ENCODE data around the gene HCFC2. TPM values are rescaled to one million over a fixed set of nuclear protein-coding genes. Genes with fewer than 3 reads are reported as not detected.

HCFC2 gene
- total RNA-seq, 1 donor from 2014 or later, result 10.3 TPM

DNA sequence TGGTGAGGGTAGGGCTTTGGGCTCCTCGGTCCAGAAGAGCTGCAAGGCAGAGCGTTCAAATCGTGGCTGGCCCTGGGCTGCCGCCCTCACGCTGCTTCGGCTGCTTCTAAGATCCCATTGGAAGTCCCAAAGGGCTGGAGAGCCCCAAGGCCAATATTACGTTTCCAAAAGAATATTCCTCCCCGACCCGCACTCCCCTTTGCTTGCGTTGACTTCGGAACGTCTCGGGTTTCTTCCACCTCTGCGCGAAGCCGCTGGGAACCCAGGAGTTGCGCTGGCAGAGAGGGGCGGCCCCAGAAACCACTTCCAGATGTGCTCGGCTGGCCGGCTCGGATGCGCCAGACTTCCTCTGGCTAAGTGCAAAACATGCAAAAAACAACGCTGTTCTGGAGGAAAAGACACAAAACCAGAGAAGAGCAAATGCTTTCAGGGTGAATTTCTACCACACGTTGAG lies 14.4 kb upstream of the HCFC2 start, which contains the start of gene GLT8D2:
GLT8D2 (minus strand) TSS at position 285 of the 454 bp plus-strand sequence. CDS start 30,539 bp downstream, outside the sequence.
- FAIRE-seq, result no peak
- H3K4me1 Mint-ChIP-seq (ENCODE audit: low read depth, unreplicated experiment), result peaks cover 16% of the 10 kb centered on the region
- peak within 1 kb of the TSS; percentile 92 for H3K4me2 ChIP-seq (ENCODE audit: low read length)
- H3K36me3 Mint-ChIP-seq (ENCODE audit: low read depth, unreplicated experiment), result no peaks in the 10 kb centered on the region
- TF ChIP-seq, protein P1, sequence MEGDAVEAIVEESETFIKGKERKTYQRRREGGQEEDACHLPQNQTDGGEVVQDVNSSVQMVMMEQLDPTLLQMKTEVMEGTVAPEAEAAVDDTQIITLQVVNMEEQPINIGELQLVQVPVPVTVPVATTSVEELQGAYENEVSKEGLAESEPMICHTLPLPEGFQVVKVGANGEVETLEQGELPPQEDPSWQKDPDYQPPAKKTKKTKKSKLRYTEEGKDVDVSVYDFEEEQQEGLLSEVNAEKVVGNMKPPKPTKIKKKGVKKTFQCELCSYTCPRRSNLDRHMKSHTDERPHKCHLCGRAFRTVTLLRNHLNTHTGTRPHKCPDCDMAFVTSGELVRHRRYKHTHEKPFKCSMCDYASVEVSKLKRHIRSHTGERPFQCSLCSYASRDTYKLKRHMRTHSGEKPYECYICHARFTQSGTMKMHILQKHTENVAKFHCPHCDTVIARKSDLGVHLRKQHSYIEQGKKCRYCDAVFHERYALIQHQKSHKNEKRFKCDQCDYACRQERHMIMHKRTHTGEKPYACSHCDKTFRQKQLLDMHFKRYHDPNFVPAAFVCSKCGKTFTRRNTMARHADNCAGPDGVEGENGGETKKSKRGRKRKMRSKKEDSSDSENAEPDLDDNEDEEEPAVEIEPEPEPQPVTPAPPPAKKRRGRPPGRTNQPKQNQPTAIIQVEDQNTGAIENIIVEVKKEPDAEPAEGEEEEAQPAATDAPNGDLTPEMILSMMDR (IDR thresholded peaks at IDR 0.05; ENCODE audit: insufficient read depth, low read depth, low read length), result no peak
- TF ChIP-seq EZH2 (IDR thresholded peaks at IDR 0.05; ENCODE audit: insufficient read depth, low read length), result no peak
- peaks cover 15% of the 10 kb centered on the region for H3K4me1 ChIP-seq (ENCODE audit: insufficient read depth, low read length)
- peaks cover 4% of the 10 kb centered on the region for H3K27me3 Mint-ChIP-seq (ENCODE audit: low read depth, unreplicated experiment)
- H3K27me3 ChIP-seq (ENCODE audit: insufficient read depth, low read length), result no peaks in the 10 kb centered on the region
- H4K20me1 ChIP-seq (ENCODE audit: insufficient read depth, low read length), result no peaks in the 10 kb centered on the region
- H3K36me3 ChIP-seq (ENCODE audit: insufficient read depth, low read length), result no peaks in the 10 kb centered on the region
- H3K4me3 Mint-ChIP-seq (ENCODE audit: unreplicated experiment), result peak within 1 kb of the TSS; percentile 84
- H3K4me3 ChIP-seq (ENCODE audit: insufficient read depth, low read depth, low read length), result peak within 1 kb of the TSS; percentile 75
- no peaks in the 10 kb centered on the region for H3K9me3 ChIP-seq (ENCODE audit: insufficient read depth, low read depth, low read length)
- peak within 1 kb of the TSS; percentile 70 for H3K27ac ChIP-seq (ENCODE audit: low read depth, low read length)
- H3K79me2 ChIP-seq (ENCODE audit: insufficient read depth, low read length), result no peaks in the 10 kb centered on the region
- peak within 1 kb of the TSS; percentile 82 for H3K9ac ChIP-seq (ENCODE audit: low read length)
- peak; percentile 77 for DNase-seq (ENCODE audit: low read depth)
- H3K9me3 Mint-ChIP-seq (ENCODE audit: unreplicated experiment), result no peaks in the 10 kb centered on the region
- peak within 1 kb of the TSS; percentile 85 for H2AFZ ChIP-seq (ENCODE audit: low read depth, low read length)
- peak within 1 kb of the TSS; percentile 87 for H3K27ac Mint-ChIP-seq (ENCODE audit: unreplicated experiment)

DNA sequence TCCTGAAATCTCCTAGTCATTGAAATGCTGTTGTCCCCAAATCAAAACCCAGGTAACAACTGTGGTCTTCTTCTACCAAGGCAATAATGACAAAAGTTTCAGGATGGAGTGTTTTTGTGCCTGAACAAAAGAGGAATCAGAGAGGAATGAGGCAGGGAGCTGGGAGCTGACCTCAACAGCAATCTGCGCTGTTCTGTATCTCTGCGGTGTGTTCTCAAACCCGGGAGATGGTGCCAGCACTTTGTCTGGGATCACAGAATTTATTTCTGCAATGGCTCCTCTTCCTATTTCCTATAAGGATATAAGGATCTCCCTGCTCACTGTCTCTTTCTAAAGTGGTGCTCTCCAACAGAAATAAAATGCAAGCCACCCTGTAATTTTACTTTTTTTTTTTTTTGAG lies 13.9 kb upstream of the HCFC2 start:
- peak overlapping the region; percentile 84 for H3K4me3 Mint-ChIP-seq (ENCODE audit: unreplicated experiment)

More for the DNA sequence above, 13.9 kb upstream of the HCFC2 start:
- FAIRE-seq (no peak), DNase-seq (ENCODE audit: low read depth) (no peak)
- no peaks in the 10 kb centered on the region for H3K27me3 ChIP-seq (ENCODE audit: insufficient read depth, low read length)
- no peaks in the 10 kb centered on the region for H3K36me3 Mint-ChIP-seq (ENCODE audit: low read depth, unreplicated experiment)
- peaks cover 4% of the 10 kb centered on the region for H3K27me3 Mint-ChIP-seq (ENCODE audit: low read depth, unreplicated experiment)
- no peaks in the 10 kb centered on the region for H4K20me1 ChIP-seq (ENCODE audit: insufficient read depth, low read length)
- no peak for TF ChIP-seq EZH2 (IDR thresholded peaks at IDR 0.05; ENCODE audit: insufficient read depth, low read length)
- TF ChIP-seq, protein P1 (IDR thresholded peaks at IDR 0.05; ENCODE audit: insufficient read depth, low read depth, low read length), result no peak
- H3K27ac ChIP-seq (ENCODE audit: low read depth, low read length), result peak overlapping the region; percentile 70
- no peaks in the 10 kb centered on the region for H3K9me3 Mint-ChIP-seq (ENCODE audit: unreplicated experiment)
- peaks cover 13% of the 10 kb centered on the region for H3K4me1 Mint-ChIP-seq (ENCODE audit: low read depth, unreplicated experiment)
- peak overlapping the region; percentile 75 for H3K4me3 ChIP-seq (ENCODE audit: insufficient read depth, low read depth, low read length)
- peak overlapping the region; percentile 85 for H2AFZ ChIP-seq (ENCODE audit: low read depth, low read length)
- no peaks in the 10 kb centered on the region for H3K36me3 ChIP-seq (ENCODE audit: insufficient read depth, low read length)
- H3K27ac Mint-ChIP-seq (ENCODE audit: unreplicated experiment), result peak overlapping the region; percentile 87
- H3K9me3 ChIP-seq (ENCODE audit: insufficient read depth, low read depth, low read length), result no peaks in the 10 kb centered on the region
- peaks cover 15% of the 10 kb centered on the region for H3K4me1 ChIP-seq (ENCODE audit: insufficient read depth, low read length)
- peak overlapping the region; percentile 92 for H3K4me2 ChIP-seq (ENCODE audit: low read length)
- peak overlapping the region; percentile 82 for H3K9ac ChIP-seq (ENCODE audit: low read length)
- H3K79me2 ChIP-seq (ENCODE audit: insufficient read depth, low read length), result no peaks in the 10 kb centered on the region

Data from astrocyte (in vitro differentiated cells and primary cell).